MG63 (cell line): Measurements from ENCODE around the gene CLEC14A. TPM values are rescaled to one million over a fixed set of nuclear protein-coding genes. Genes with fewer than 3 reads are reported as not detected.

ENCODE experiments used
- DNase-seq: peaks from one replicate; pipeline ENCODE4 v3.0.0-alpha.2; 2020
- H3K27me3 ChIP-seq: fragments of 250-450 bp; sonication (Bioruptor Pico); 2 replicates; pipeline ENCODE4 v1.5.1; 2020; ENCODE audit warnings: mild to moderate bottlenecking, moderate library complexity
- H3K36me3 ChIP-seq: fragments of 250-450 bp; sonication (Bioruptor Pico); 2 replicates; pipeline ENCODE4 v1.5.1; 2020; ENCODE audit warnings: mild to moderate bottlenecking, moderate library complexity
- H3K4me3 ChIP-seq: fragments of 250-450 bp; sonication (Bioruptor Pico); 2 replicates; pipeline ENCODE4 v1.5.1; 2020; ENCODE audit warnings: mild to moderate bottlenecking, moderate library complexity
- H3K9me3 ChIP-seq: fragments of 250-450 bp; sonication (Bioruptor Pico); 2 replicates; pipeline ENCODE4 v1.5.1; 2020; ENCODE audit warnings: mild to moderate bottlenecking, moderate library complexity
- total RNA-seq: library from RNA; depleted of rRNA; stranded (reverse); fragments of >200 nt; shearing (Covaris generic); gene quantifications from 2 replicates; pipeline ENCODE4 v1.2.3, GENCODE V29; 2014; ENCODE audit warnings: low replicate concordance

CLEC14A gene
- total RNA-seq, 1 experiment from 2014 or later: not detected

GRCh38 chr14:38254571-38255407 is 1.1 kb downstream of the CLEC14A start:
- no peaks in the 10 kb centered on the region for H3K27me3 ChIP-seq
- H3K36me3 ChIP-seq: no peaks in the 10 kb centered on the region
- no peak overlapping the region for H3K4me3 ChIP-seq
- peaks cover 3% of the 10 kb centered on the region; the same call in 1 of the 2 replicates for H3K9me3 ChIP-seq
- DNase-seq: no peak

- peaks cover 3% of the 10 kb centered on the region; the same call in 1 of the 2 replicates for H3K9me3 ChIP-seq
- H3K36me3 ChIP-seq: no peaks in the 10 kb centered on the region
- DNase-seq: no peak
- H3K4me3 ChIP-seq: no peak overlapping the region
- H3K27me3 ChIP-seq: no peaks in the 10 kb centered on the region
Measured at GRCh38 chr14:38253676-38254075, 2.2 kb downstream of the CLEC14A start.

DNA sequence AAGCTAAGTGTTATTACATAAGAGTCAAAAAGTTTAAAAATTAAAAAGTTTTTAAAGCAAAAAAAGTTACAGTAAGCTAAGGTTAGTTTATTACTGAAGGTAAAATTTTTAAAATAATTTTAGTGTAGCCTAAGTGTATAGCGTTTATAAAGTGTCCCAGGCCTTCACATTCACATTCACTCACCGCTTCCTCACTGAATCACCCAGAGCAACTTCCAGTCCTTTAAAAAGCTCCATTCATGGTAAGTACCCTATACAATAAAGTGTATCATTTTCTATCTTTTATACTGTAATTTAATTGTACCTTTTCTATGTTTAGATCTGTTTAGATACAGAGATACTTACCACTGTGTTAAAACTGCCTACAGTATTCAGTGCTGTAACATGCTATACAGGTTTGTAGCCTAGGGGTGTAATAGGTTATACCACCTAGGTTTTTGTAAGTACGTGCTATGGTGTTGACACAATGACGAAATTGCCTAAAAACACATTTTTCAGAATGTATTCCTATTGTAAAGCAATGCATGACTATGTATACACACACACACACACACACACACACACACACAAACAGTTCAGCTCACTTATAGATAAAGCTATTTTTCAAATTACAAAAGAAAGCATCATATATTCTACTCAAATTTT is 3.7 kb downstream of the CLEC14A start:
- Histone ChIP-seq H3K36me3 (no peaks in the 10 kb centered on the region), H3K27me3 (no peaks in the 10 kb centered on the region), H3K9me3 (no peaks in the 10 kb centered on the region), H3K4me3 (no peak overlapping the region)
- no peak for DNase-seq

DNA sequence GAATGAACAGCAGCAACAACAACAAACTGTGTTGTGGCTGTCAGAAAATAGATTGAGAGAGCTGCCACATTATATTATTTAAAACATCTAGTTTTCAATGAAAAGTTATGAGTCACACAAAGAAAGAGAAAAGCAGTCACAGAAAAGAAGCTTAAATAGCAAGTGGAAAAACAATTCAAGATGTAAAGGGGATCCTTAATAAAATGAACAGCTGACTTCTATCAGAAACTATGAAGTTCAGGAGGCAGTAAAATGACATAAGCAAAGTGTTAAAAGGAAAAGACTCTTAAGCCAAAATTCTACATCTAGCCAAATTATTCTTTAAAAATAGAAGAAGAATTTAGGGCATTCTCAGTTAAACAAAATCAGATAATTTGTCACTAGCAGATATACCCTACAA is 5.6 kb downstream of the CLEC14A start:
- H3K27me3 ChIP-seq: no peaks in the 10 kb centered on the region
- no peaks in the 10 kb centered on the region for H3K9me3 ChIP-seq
- no peaks in the 10 kb centered on the region for H3K36me3 ChIP-seq
- DNase-seq: no peak
- H3K4me3 ChIP-seq: no peak overlapping the region

GRCh38 chr14:38248321-38249028 is 7.4 kb downstream of the CLEC14A start:
- H3K4me3 ChIP-seq: no peak overlapping the region
- H3K9me3 ChIP-seq: no peaks in the 10 kb centered on the region
- H3K36me3 ChIP-seq: no peaks in the 10 kb centered on the region
- DNase-seq: no peak
- no peaks in the 10 kb centered on the region for H3K27me3 ChIP-seq

GRCh38 chr14:38243696-38244240 is 12.1 kb downstream of the CLEC14A start:
- Histone ChIP-seq H3K27me3 (no peaks in the 10 kb centered on the region), H3K36me3 (no peaks in the 10 kb centered on the region), H3K9me3 (no peaks in the 10 kb centered on the region), H3K4me3 (no peak overlapping the region)
- no peak for DNase-seq

DNA sequence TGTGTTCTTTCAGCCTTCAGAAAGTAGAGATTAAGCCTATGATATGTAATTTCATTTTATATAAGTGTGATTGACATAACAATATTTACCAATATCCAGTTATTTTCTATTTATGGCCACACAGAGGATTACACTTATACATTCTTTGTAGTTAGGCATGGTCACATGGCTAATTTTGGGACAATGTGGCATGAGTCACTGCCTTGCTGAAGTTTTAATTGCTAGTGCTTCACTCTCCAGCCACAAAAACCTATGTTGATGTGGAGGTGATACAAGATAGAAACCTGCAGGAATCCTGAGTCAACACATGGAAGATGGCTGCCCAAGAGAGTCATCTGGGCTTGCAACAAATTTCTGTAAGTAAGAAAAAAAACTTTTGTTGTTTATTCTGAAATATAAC is 17.0 kb downstream of the CLEC14A start:
- Histone ChIP-seq H3K36me3 (no peaks in the 10 kb centered on the region), H3K4me3 (no peak overlapping the region), H3K9me3 (no peaks in the 10 kb centered on the region), H3K27me3 (no peaks in the 10 kb centered on the region)
- no peak for DNase-seq

DNA sequence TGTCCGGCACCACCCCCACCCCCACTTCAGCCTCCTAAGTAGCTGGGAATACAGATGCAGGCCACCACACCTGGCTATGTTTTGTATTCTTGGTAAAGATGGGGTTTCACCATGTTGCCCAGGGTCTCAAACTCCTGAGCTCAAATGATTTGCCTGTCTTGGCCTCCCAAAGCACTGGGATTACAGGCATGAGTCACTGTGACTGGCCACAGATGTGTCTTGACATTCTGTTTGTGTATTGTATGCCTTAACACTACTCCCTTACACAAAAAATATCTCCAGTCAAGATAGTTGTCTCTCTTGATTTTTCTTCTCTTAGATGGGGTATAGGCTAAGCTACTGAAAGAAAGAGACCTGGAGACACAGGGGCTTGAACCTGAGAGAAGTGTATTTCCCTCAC is 17.6 kb downstream of the CLEC14A start:
- no peak overlapping the region for H3K4me3 ChIP-seq
- H3K9me3 ChIP-seq: no peaks in the 10 kb centered on the region
- H3K36me3 ChIP-seq: no peaks in the 10 kb centered on the region
- no peaks in the 10 kb centered on the region for H3K27me3 ChIP-seq
- DNase-seq: peak; percentile 17

DNA sequence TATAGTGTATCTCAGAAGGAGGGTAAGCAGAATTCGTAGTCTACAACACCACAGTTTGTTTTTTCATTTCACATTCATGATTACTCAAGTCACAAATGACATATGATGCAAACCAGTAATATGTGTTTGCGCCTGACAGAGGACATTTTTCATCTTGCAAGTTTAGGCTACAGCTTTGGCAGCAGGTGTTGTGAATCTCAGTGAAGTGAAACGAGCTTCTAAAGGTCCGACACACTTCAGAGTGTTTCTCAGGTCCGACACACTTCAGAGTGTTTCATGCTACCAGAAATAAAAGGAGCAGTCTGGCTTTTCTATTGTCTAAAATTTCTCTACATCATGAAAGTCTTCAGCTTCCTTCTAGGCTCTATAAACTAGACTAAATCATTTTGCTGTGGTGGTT is 22.7 kb downstream of the CLEC14A start:
- Histone ChIP-seq H3K27me3 (no peaks in the 10 kb centered on the region), H3K36me3 (no peaks in the 10 kb centered on the region), H3K9me3 (no peaks in the 10 kb centered on the region), H3K4me3 (no peak overlapping the region)
- no peak for DNase-seq

GRCh38 chr14:38226366-38226765 is 29.5 kb downstream of the CLEC14A start:
- no peak for DNase-seq
- H3K27me3 ChIP-seq: no peaks in the 10 kb centered on the region
- no peaks in the 10 kb centered on the region for H3K36me3 ChIP-seq
- H3K9me3 ChIP-seq: no peaks in the 10 kb centered on the region
- no peak overlapping the region for H3K4me3 ChIP-seq

DNA sequence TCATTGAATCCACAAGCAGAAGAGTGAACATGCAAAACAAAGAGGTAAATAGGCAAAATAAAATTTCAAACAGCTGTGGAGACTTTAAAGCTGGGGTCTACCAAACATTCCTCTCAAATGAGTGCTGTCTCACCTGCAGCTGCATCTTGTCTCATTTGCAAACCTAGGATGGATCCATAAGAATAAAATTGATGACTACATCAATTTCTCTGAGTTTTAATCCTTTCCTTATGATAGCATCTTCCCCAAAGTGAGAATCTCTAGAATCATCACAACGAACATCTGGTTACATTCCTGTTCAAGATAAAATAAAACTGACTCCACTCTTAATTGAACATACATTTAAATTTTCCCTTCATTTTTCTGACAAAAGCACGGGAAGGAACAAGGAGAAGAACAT is 29.9 kb downstream of the CLEC14A start:
- Histone ChIP-seq H3K4me3 (no peak overlapping the region), H3K9me3 (no peaks in the 10 kb centered on the region), H3K36me3 (no peaks in the 10 kb centered on the region), H3K27me3 (no peaks in the 10 kb centered on the region)
- no peak for DNase-seq

- Histone ChIP-seq H3K4me3 (no peak overlapping the region), H3K9me3 (no peaks in the 10 kb centered on the region), H3K36me3 (no peaks in the 10 kb centered on the region), H3K27me3 (no peaks in the 10 kb centered on the region)
- DNase-seq: no peak
Measured at GRCh38 chr14:38224338-38224737, 31.6 kb downstream of the CLEC14A start.

- H3K36me3 ChIP-seq: no peaks in the 10 kb centered on the region
- H3K9me3 ChIP-seq: no peaks in the 10 kb centered on the region
- no peak for DNase-seq
- H3K4me3 ChIP-seq: no peak overlapping the region
- no peaks in the 10 kb centered on the region for H3K27me3 ChIP-seq
Measured at GRCh38 chr14:38221077-38221476, 34.8 kb downstream of the CLEC14A start.

DNA sequence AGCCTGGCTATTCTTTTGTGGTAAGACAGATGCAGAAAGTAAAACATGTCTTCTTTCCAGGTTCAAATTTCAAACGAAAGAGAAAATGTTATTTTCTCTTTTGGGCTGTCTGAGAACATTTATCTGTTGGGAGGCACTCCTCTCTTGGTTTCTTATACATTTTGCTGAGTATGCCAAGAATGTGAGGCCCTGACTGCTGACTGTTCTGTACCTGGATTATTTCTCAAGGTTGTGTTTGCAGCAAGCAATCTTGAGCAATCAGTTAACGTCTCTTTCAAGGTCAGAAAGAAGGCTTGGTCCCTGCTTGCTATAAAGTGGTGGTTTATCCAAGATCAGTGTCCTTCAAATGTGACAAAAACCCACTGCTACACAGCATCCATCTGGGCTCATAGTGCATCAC is 38.3 kb downstream of the CLEC14A start:
- no peak for DNase-seq
- H3K27me3 ChIP-seq: no peaks in the 10 kb centered on the region
- H3K36me3 ChIP-seq: no peaks in the 10 kb centered on the region
- H3K4me3 ChIP-seq: no peak overlapping the region
- no peaks in the 10 kb centered on the region for H3K9me3 ChIP-seq

- no peaks in the 10 kb centered on the region for H3K36me3 ChIP-seq
- no peak for DNase-seq
- H3K9me3 ChIP-seq: no peaks in the 10 kb centered on the region
- no peaks in the 10 kb centered on the region for H3K27me3 ChIP-seq
- no peak overlapping the region for H3K4me3 ChIP-seq
Measured at GRCh38 chr14:38213001-38213400, 42.9 kb downstream of the CLEC14A start.

GRCh38 chr14:38212111-38212510 is 43.8 kb downstream of the CLEC14A start:
- Histone ChIP-seq H3K27me3 (no peaks in the 10 kb centered on the region), H3K4me3 (no peak overlapping the region), H3K36me3 (no peaks in the 10 kb centered on the region), H3K9me3 (no peaks in the 10 kb centered on the region)
- DNase-seq: no peak

DNA sequence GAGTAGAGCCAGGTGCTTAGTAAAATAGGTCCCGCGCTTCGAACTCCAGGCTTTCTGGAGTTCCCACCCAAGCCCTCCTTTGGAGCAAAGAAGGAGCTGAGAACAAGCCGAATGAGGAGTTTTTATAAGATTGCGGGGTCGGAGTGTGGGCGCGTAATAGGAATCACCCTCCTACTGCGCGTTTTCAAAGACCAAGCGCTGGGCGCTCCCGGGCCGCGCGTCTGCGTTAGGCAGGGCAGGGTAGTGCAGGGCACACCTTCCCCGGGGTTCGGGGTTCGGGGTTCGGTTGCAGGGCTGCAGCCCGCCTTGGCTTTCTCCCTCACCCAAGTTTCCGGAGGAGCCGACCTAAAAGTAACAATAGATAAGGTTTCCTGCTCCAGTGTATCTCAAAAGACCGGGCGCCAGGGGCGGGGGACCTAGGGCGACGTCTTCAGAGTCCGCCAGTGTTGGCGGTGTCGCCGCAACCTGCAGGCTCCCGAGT is 44.6 kb downstream of the CLEC14A start:
- Histone ChIP-seq H3K27me3 (no peaks in the 10 kb centered on the region), H3K36me3 (no peaks in the 10 kb centered on the region), H3K4me3 (peak overlapping the region; percentile 36; the same call in 1 of the 2 replicates), H3K9me3 (no peaks in the 10 kb centered on the region)
- no peak for DNase-seq
